HL-60 (cell line): Measurements from ENCODE around the gene CD300LG.

ENCODE experiments used
- POLR2AphosphoS5 ChIP-seq: IDR thresholded peaks from 2 replicates; pipeline ENCODE4 v1.6.1; 2012; ENCODE audit warnings: low read depth
- TF ChIP-seq, protein P1 (sequence below): IDR thresholded peaks from one replicate; pipeline ENCODE4 v1.5.1; 2011; ENCODE audit warnings: low read length, control low read depth, inconsistent platforms; ENCODE audit not compliant: insufficient read depth
- TF ChIP-seq, protein P2 (sequence below): IDR thresholded peaks from 2 replicates; pipeline ENCODE4 v1.6.1; 2012; ENCODE audit warnings: low read depth; ENCODE audit not compliant: insufficient replicate concordance

DNA sequence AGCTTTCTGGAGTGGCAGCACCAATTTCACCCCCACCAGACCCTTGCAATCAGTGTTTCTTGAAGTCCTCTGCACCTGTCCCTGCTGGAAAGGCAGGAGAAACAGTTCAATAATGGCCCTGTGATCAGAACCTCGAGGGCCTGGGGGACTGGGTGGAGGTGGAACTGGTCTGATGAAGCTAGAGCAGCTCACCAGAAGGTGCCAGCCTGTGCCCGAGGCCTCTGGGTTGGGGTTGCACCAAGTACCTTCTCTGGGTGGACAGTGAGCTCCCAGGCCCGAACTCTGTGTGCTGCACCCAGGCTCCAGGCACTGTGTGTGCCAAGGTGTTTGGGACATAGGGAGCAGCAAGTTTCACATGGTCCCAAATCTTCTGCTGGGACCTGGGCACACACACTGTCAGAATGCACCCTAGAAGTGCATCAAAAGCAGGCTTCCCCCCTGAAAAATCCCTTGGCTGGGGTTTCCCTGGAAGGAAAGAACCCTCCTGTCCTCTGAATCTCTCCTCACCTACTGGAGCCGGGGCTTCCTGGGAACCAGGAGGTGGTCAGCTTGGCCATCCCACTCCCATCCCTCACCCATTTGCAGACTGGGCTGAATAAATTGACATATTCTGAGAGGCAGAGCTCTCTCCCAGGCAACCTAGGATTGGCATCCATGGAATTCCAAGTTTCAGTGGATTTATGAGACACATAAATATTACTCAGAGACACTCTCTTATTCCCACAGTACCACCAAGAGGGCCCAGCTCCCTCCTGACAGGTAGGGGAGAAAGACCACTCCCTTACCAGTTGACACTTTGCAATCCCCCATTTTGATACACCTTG lies 17.4 kb downstream of the CD300LG start:
- TF ChIP-seq, protein P1, sequence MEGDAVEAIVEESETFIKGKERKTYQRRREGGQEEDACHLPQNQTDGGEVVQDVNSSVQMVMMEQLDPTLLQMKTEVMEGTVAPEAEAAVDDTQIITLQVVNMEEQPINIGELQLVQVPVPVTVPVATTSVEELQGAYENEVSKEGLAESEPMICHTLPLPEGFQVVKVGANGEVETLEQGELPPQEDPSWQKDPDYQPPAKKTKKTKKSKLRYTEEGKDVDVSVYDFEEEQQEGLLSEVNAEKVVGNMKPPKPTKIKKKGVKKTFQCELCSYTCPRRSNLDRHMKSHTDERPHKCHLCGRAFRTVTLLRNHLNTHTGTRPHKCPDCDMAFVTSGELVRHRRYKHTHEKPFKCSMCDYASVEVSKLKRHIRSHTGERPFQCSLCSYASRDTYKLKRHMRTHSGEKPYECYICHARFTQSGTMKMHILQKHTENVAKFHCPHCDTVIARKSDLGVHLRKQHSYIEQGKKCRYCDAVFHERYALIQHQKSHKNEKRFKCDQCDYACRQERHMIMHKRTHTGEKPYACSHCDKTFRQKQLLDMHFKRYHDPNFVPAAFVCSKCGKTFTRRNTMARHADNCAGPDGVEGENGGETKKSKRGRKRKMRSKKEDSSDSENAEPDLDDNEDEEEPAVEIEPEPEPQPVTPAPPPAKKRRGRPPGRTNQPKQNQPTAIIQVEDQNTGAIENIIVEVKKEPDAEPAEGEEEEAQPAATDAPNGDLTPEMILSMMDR: no peak
- TF ChIP-seq, protein P2, sequence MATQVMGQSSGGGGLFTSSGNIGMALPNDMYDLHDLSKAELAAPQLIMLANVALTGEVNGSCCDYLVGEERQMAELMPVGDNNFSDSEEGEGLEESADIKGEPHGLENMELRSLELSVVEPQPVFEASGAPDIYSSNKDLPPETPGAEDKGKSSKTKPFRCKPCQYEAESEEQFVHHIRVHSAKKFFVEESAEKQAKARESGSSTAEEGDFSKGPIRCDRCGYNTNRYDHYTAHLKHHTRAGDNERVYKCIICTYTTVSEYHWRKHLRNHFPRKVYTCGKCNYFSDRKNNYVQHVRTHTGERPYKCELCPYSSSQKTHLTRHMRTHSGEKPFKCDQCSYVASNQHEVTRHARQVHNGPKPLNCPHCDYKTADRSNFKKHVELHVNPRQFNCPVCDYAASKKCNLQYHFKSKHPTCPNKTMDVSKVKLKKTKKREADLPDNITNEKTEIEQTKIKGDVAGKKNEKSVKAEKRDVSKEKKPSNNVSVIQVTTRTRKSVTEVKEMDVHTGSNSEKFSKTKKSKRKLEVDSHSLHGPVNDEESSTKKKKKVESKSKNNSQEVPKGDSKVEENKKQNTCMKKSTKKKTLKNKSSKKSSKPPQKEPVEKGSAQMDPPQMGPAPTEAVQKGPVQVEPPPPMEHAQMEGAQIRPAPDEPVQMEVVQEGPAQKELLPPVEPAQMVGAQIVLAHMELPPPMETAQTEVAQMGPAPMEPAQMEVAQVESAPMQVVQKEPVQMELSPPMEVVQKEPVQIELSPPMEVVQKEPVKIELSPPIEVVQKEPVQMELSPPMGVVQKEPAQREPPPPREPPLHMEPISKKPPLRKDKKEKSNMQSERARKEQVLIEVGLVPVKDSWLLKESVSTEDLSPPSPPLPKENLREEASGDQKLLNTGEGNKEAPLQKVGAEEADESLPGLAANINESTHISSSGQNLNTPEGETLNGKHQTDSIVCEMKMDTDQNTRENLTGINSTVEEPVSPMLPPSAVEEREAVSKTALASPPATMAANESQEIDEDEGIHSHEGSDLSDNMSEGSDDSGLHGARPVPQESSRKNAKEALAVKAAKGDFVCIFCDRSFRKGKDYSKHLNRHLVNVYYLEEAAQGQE: no peak
- TF ChIP-seq POLR2AphosphoS5: no peak
